Ishikawa (cell line): ENCODE results near the gene ZDHHC5.
A peak's percentile ranks its signal among the peaks of the same experiment; 100 is the strongest.

Source experiments
- CEBPB ChIP-seq: IDR thresholded peaks from 2 replicates; pipeline ENCODE4 v1.6.1; 2012
- NFIC ChIP-seq: IDR thresholded peaks from 2 replicates; pipeline ENCODE4 v1.6.1; 2012
- TCF12 ChIP-seq: IDR thresholded peaks from 2 replicates; pipeline ENCODE4 v1.6.1; 2012; ENCODE audit warnings: low read depth
- TEAD4 ChIP-seq: IDR thresholded peaks from 2 replicates; pipeline ENCODE4 v1.6.1; 2012
- TF ChIP-seq, protein P1 (sequence below): IDR thresholded peaks from 2 replicates; pipeline ENCODE4 v1.6.1; 2012; ENCODE audit warnings: low read depth, mild to moderate bottlenecking
- TF ChIP-seq, protein P2 (sequence below): IDR thresholded peaks from 2 replicates; pipeline ENCODE4 v1.6.1; 2012

DNA sequence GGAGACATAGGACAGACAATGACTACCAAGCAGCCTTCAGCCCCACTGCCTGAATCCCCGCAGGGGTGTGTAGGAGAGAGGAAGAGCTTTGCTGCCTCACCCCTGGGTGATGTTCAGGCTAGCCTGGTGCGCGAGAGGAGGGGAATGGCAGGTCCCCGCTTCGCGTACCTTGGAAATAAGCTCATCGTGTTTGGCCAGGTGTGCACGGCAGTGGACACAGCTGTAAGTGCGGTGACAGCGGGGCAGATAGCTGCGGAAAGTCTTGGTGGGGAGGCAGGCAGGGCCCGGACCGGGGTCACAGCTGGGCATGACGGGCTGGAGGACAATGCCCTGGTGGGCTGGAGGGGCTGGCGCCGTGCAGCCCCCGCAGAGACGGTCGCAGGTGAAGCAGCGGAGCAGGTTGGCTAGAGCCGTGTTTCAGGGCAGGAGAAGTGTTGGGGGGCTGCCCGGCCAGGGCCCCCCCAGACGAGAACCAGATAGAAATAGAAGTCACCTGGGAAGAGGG lies 21.1 kb upstream of the ZDHHC5 start:
- no peak for TF ChIP-seq TEAD4
- 0 out of 2 replicates have a peak, but pooled peaks have one; percentile 13 for TF ChIP-seq TCF12
- TF ChIP-seq, protein P1, sequence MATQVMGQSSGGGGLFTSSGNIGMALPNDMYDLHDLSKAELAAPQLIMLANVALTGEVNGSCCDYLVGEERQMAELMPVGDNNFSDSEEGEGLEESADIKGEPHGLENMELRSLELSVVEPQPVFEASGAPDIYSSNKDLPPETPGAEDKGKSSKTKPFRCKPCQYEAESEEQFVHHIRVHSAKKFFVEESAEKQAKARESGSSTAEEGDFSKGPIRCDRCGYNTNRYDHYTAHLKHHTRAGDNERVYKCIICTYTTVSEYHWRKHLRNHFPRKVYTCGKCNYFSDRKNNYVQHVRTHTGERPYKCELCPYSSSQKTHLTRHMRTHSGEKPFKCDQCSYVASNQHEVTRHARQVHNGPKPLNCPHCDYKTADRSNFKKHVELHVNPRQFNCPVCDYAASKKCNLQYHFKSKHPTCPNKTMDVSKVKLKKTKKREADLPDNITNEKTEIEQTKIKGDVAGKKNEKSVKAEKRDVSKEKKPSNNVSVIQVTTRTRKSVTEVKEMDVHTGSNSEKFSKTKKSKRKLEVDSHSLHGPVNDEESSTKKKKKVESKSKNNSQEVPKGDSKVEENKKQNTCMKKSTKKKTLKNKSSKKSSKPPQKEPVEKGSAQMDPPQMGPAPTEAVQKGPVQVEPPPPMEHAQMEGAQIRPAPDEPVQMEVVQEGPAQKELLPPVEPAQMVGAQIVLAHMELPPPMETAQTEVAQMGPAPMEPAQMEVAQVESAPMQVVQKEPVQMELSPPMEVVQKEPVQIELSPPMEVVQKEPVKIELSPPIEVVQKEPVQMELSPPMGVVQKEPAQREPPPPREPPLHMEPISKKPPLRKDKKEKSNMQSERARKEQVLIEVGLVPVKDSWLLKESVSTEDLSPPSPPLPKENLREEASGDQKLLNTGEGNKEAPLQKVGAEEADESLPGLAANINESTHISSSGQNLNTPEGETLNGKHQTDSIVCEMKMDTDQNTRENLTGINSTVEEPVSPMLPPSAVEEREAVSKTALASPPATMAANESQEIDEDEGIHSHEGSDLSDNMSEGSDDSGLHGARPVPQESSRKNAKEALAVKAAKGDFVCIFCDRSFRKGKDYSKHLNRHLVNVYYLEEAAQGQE: no peak
- no peak for TF ChIP-seq CEBPB
- TF ChIP-seq, protein P2, sequence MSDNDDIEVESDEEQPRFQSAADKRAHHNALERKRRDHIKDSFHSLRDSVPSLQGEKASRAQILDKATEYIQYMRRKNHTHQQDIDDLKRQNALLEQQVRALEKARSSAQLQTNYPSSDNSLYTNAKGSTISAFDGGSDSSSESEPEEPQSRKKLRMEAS: no peak
- TF ChIP-seq NFIC: no peak
